ENCODE measurements around the gene WNT8A. TPM values are rescaled to one million over a fixed set of nuclear protein-coding genes. Genes with fewer than 3 reads are reported as not detected.

Gene WNT8A
- total and polyA plus RNA-seq, 2 donors: not detected

DNA sequence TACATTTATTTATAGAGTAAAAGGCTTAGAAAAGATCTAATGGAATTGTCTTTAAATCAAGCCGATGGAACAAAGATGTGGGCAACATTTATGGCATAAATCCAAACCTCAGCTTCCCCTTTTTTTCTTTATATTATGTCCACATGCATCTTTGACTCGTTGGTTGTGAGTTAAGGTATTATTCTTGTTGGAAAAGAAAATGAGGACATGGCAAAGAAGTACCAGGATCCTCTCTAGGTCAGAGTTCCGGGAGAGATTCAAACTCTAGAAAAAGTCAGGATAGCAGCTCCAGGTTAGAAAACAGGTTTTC, 55.9 kb downstream of the WNT8A start:
- no peak overlapping the region for H3K4me3 ChIP-seq (ENCODE audit: low read depth, low read length)
- 59% methylated on average over 3 of the region's 3 CpGs for WGBS
- DNase-seq (ENCODE audit: extremely low spot score): no peak
- no peaks in the 10 kb centered on the region for H3K4me1 ChIP-seq (ENCODE audit: insufficient read depth)
- no peaks in the 10 kb centered on the region for H3K36me3 ChIP-seq (ENCODE audit: insufficient read depth)
- no peak overlapping the region for H3K27ac ChIP-seq (ENCODE audit: low read depth)

DNA sequence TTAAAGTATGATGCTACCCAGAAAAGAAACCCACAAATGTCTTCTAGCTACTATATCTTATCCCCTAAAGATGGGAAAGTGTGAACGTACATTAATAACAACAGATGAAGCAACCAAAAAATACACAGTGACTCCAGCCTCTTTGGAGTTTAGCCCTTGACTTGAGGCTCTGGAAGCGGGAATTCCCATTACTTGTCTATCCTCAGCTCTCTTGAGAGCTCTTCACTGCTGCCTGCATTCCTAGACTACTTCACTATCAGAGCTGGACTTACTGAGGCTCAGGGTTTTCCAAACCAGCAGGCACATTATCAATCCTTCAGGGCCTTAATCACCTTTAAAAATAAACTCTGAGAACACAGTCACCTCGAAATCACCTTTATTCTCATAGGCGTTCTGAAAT, 56.4 kb downstream of the WNT8A start:
- 65% methylated on average over 4 of the region's 4 CpGs for WGBS
- H3K4me1 ChIP-seq (ENCODE audit: insufficient read depth): no peaks in the 10 kb centered on the region
- H3K36me3 ChIP-seq (ENCODE audit: insufficient read depth): no peaks in the 10 kb centered on the region
- no peak overlapping the region for H3K27ac ChIP-seq (ENCODE audit: low read depth)
- DNase-seq (ENCODE audit: extremely low spot score): no peak
- no peak overlapping the region for H3K4me3 ChIP-seq (ENCODE audit: low read depth, low read length)

Small RNA genes within 50 kb of the gene (small RNA-seq; reads per million reads assigned to genes)
- not detected for gene RNU6-1148P
- gene RNU6-460P: not detected
- gene RNU6-888P: not detected

Other genes with a start within 250 kb of the WNT8A start
- gene MYOT, start 216.2 kb upstream of the WNT8A start, total RNA-seq: 17.2 TPM
- 7.7 TPM for gene MYOT, start 216.2 kb upstream of the WNT8A start, polyA plus RNA-seq
- gene PKD2L2, start 194.6 kb upstream of the WNT8A start, total RNA-seq: 0.21 TPM
- 0.11 TPM for gene PKD2L2, start 194.6 kb upstream of the WNT8A start, polyA plus RNA-seq
- 107 TPM for gene FAM13B, start 51.0 kb upstream of the WNT8A start, total RNA-seq
- 32.6 TPM for gene FAM13B, start 51.0 kb upstream of the WNT8A start, polyA plus RNA-seq
- gene NME5, start 55.4 kb downstream of the WNT8A start, total RNA-seq: 6.7 TPM
- gene NME5, start 55.4 kb downstream of the WNT8A start, polyA plus RNA-seq: 1.7 TPM
- gene BRD8, start 94.6 kb downstream of the WNT8A start, total RNA-seq: 45.8 TPM
- gene BRD8, start 94.6 kb downstream of the WNT8A start, polyA plus RNA-seq: 33.9 TPM
- gene KIF20A, start 95.1 kb downstream of the WNT8A start, total RNA-seq: 25.4 TPM
- 0.43 TPM for gene KIF20A, start 95.1 kb downstream of the WNT8A start, polyA plus RNA-seq
- gene CDC23, start 129.3 kb downstream of the WNT8A start, total RNA-seq: 44.1 TPM
- 20.1 TPM for gene CDC23, start 129.3 kb downstream of the WNT8A start, polyA plus RNA-seq
- 2.4 TPM for gene GFRA3, start 190.6 kb downstream of the WNT8A start, total RNA-seq
- gene GFRA3, start 190.6 kb downstream of the WNT8A start, polyA plus RNA-seq: 3.3 TPM
- gene CDC25C, start 247.8 kb downstream of the WNT8A start, total RNA-seq: 6.1 TPM
- 0.13 TPM for gene CDC25C, start 247.8 kb downstream of the WNT8A start, polyA plus RNA-seq

Data from urinary bladder (tissue), 4 donors.